OCI-LY3 (cell line): ENCODE measurements around the gene PKDREJ.

ENCODE experiments used
- CTCF ChIP-seq: fragments of 200-600, 300-600 bp; sonication (generic); IDR thresholded peaks from 2 replicates; pipeline ENCODE4 v1.5.1; 2014; ENCODE audit warnings: antibody characterized with exemption, low read length, low read depth
- EZH2phosphoT487 ChIP-seq: fragments of 200-600 bp; shearing (Covaris generic); IDR thresholded peaks from 2 replicates; pipeline ENCODE4 v1.6.1; 2018; ENCODE audit warnings: antibody characterized with exemption, mixed run types, low read depth

GRCh38 chr22:46290121-46290842 is 27.1 kb upstream of the PKDREJ start:
- TF ChIP-seq EZH2phosphoT487: no peak
- TF ChIP-seq CTCF: no peak
